NCI-H1930 (cell line): ENCODE measurements around the gene FBRSL1.

Experiments
- DNase-seq, 2 experiments: peaks; one replicate each; lab custom pipeline; 2025; lab: John Stamatoyannopoulos, UW

FBRSL1 gene

GRCh38 chr12:132511516-132512196, 21.7 kb downstream of the FBRSL1 start:
- DNase-seq = no peak

- no peak for DNase-seq
These were observed 22.5 kb downstream of the FBRSL1 start for GRCh38 chr12:132512197-132513069.

GRCh38 chr12:132513070-132513398, 23.1 kb downstream of the FBRSL1 start:
- DNase-seq = no peak

GRCh38 chr12:132513458-132514135, 23.6 kb downstream of the FBRSL1 start:
- DNase-seq = no peak

GRCh38 chr12:132514216-132514820, 24.4 kb downstream of the FBRSL1 start:
- no peak for DNase-seq

GRCh38 chr12:132514838-132515237, 24.9 kb downstream of the FBRSL1 start:
- no peak for DNase-seq

GRCh38 chr12:132516095-132517012, 26.4 kb downstream of the FBRSL1 start:
- no peak for DNase-seq

GRCh38 chr12:132517013-132517739, 27.2 kb downstream of the FBRSL1 start:
- DNase-seq = no peak

GRCh38 chr12:132517740-132518100, 27.8 kb downstream of the FBRSL1 start:
- no peak for DNase-seq

GRCh38 chr12:132518354-132518992, 28.5 kb downstream of the FBRSL1 start:
- no peak for DNase-seq

- no peak for DNase-seq
These were observed 30.7 kb downstream of the FBRSL1 start for GRCh38 chr12:132520421-132521199.

GRCh38 chr12:132521200-132521580, 31.2 kb downstream of the FBRSL1 start:
- DNase-seq = no peak

- no peak for DNase-seq
These were observed 31.9 kb downstream of the FBRSL1 start for GRCh38 chr12:132521712-132522292.

GRCh38 chr12:132522592-132523380, 32.8 kb downstream of the FBRSL1 start:
- DNase-seq = no peak

- DNase-seq = peak in 1 of 2 experiments; percentile 19
These were observed 33.8 kb downstream of the FBRSL1 start for GRCh38 chr12:132523576-132524331.

GRCh38 chr12:132524405-132524804, 34.5 kb downstream of the FBRSL1 start:
- DNase-seq = no peak

GRCh38 chr12:132525011-132525832, 35.3 kb downstream of the FBRSL1 start:
- DNase-seq = no peak
